Kidney epithelial cell (primary cell): ENCODE results near the gene LRRC47. TPM values are rescaled to one million over a fixed set of nuclear protein-coding genes. Genes with fewer than 3 reads are reported as not detected.

Source experiments
- DNase-seq: peaks from one replicate; pipeline ENCODE4 v3.0.0-alpha.2; 2010; ENCODE audit warnings: low read depth
- H3K27me3 ChIP-seq: 2 replicates; pipeline ENCODE4 v1.6.0; 2011; ENCODE audit warnings: low read length; ENCODE audit not compliant: control insufficient read depth, insufficient read depth
- H3K36me3 ChIP-seq: 2 replicates; pipeline ENCODE4 v1.5.1; 2011; ENCODE audit warnings: low read length; ENCODE audit not compliant: control insufficient read depth, insufficient read depth
- H3K4me3 ChIP-seq: 2 replicates; pipeline ENCODE4 v1.5.1; 2011; ENCODE audit warnings: low read depth, mild to moderate bottlenecking, control low read depth, low read length
- total RNA-seq: library from RNA; depleted of rRNA; stranded (reverse); fragments of >200 nt; gene quantifications from 2 replicates; pipeline ENCODE4 v1.2.3, GENCODE V29; 2015
- TF ChIP-seq, protein P1 (sequence below): IDR thresholded peaks from 2 replicates; pipeline ENCODE4 v1.5.1; 2011; ENCODE audit warnings: mild to moderate bottlenecking, moderate library complexity, low read length, control low read depth, inconsistent platforms; ENCODE audit not compliant: insufficient read depth, poor library complexity, severe bottlenecking

LRRC47 gene
- total RNA-seq, 1 donor from 2014 or later: 55.9 TPM

DNA sequence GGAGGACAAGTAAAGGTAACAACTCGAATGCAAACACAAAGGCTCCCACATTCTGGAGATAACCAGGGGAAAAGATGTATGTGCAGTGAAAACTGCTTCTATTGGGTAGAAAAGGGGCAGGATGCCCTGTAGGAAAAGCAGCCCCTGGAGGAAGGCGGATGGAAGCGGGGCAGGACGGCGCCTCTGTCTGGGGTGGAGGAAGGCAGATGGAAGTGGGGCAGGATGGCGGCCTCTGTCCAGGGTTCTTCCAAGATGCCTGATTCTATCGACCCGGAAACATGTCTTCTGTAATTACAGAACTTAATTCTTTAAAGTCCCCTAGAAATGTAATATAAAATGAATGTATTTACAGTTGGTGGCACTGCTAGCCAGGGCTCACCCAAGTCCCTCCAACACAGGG is 24.0 kb upstream of the LRRC47 start:
- Histone ChIP-seq H3K36me3 (peaks cover 2% of the 10 kb centered on the region), H3K27me3 (no peaks in the 10 kb centered on the region), H3K4me3 (no peak overlapping the region)
- TF ChIP-seq, protein P1, sequence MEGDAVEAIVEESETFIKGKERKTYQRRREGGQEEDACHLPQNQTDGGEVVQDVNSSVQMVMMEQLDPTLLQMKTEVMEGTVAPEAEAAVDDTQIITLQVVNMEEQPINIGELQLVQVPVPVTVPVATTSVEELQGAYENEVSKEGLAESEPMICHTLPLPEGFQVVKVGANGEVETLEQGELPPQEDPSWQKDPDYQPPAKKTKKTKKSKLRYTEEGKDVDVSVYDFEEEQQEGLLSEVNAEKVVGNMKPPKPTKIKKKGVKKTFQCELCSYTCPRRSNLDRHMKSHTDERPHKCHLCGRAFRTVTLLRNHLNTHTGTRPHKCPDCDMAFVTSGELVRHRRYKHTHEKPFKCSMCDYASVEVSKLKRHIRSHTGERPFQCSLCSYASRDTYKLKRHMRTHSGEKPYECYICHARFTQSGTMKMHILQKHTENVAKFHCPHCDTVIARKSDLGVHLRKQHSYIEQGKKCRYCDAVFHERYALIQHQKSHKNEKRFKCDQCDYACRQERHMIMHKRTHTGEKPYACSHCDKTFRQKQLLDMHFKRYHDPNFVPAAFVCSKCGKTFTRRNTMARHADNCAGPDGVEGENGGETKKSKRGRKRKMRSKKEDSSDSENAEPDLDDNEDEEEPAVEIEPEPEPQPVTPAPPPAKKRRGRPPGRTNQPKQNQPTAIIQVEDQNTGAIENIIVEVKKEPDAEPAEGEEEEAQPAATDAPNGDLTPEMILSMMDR: no peak
- no peak for DNase-seq

DNA sequence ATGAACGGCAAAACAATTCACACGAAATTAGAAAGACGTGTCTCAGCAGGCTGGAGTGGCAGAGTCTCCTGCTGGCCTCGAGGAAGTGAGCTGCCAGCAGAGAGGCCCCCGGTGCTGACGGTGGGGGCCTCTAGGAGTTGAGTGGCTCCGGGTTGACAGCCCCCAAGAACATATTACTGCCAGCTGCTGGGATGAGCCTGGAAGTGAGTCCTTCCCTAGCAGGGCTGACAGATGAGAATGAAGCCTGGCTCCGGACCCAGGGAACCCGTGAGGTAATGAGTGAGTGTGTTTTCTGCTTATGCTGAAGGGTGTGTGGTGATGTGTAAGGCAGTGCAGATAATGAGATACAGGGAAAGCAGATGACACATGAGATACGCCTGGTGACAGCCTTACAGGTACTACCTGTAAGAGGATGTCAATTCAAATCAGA is 23.5 kb upstream of the LRRC47 start:
- no peaks in the 10 kb centered on the region for H3K27me3 ChIP-seq
- H3K36me3 ChIP-seq: peaks cover 2% of the 10 kb centered on the region
- no peak for DNase-seq
- no peak overlapping the region for H3K4me3 ChIP-seq
- TF ChIP-seq, protein P1: no peak

DNA sequence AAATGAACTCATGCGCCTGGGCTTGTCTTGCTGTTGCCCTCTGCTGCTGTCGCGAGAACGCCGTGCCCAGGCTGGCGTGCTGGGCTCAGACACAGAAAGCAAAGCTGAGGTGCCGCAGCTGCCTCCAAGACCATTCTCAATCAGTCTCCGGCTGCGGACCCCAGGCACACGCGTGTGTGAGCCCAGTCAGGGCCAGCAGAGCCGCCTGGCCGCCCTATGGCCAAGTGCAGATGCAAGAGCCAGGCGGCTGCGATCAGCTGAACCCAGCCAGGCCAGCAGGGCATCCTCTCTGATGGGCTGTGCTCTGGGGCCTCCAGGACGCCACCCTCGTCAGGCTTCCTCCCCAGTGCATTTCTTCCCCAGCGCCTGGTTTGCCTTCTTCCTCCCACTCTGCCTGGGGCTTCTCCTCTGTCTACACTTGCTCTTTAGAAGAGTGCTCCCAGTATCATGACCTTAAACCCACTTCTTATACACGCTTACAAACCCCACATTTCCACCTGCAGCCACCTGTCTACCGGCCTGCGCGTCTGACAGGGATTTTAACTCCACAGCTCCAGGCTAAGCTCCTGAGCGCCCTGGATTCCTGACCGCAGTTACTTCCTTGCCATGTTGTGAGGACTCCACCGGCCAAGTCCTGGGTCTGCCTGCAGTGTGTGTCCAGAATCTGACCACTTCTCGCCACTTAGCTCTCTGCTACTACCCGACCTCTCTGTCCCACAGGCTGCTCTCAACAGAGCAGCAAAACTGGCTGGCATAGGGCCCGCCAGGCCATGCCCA is 21.7 kb upstream of the LRRC47 start:
- TF ChIP-seq, protein P1: no peak
- no peak overlapping the region for H3K4me3 ChIP-seq
- no peak for DNase-seq
- H3K36me3 ChIP-seq: peaks cover 2% of the 10 kb centered on the region
- H3K27me3 ChIP-seq: no peaks in the 10 kb centered on the region

DNA sequence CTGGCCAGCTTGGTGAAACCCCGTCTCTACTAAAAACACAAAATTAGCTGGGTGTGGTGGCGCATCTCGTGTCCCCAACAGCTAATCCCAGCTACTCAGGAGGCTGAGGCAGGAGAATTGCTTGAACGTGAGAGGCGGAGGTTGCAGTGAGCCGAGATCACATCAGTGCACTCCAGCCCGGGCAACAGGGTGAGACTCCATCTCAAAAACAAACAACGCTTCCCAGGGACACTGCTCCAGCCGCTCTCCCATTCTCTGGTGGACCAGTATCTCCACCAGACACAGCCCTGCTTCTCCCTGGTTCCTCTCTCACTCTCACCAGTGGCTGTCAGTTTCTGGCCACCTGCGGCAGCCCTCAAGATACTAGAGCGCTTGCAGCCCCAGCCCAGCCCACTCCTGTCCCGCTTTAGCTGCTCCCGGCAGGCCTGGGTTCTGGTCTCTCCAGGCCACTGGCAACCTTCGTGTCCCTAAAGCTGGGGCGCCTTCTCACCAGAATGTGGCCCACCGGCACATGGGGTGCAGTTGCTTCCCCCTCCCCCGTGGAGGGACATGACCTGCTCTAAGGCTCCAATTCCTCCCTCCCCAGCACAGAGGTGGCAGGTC is 20.9 kb upstream of the LRRC47 start:
- no peaks in the 10 kb centered on the region for H3K27me3 ChIP-seq
- peaks cover 2% of the 10 kb centered on the region for H3K36me3 ChIP-seq

DNA sequence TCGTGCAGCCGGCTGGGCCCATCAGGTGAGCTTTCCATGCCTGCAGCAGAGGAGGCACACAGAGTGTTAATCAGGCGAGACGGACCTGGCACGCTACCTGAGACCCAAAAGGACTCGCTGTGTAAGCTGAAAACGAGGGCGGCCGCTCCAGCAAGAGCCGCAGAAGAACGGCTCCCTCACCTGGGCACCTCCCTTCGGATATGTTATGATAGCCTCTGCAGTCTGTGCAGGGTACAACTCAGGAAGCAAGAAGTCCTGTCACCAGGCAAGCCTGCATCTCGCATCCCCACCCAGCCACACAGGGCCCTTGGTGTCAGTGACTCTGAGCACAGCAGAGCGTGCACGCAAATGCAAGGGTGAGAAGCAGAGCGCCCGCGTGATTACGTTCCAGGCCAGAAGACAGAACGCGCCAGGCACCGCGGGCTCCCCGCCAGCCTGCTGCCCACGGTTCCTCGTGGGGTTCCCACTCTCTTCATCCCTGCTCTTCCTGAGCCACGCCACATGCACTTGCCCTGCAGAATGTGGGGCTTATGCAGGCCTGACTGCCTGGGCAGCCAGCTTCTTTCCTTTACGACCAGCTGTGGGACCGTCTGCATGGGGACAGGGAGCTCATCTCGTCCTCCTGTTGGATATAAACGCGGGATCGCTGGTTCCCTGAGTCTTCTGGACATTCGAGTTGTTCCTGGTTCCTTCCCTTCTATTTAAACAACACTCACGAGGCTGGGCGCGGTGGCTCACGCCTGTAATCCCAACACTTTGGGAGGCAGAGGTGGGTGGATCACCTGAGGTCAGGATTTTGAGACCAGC is 20.2 kb upstream of the LRRC47 start:
- H3K36me3 ChIP-seq: peaks cover 2% of the 10 kb centered on the region
- DNase-seq: no peak
- TF ChIP-seq, protein P1: no peak
- H3K27me3 ChIP-seq: no peaks in the 10 kb centered on the region
- H3K4me3 ChIP-seq: no peak overlapping the region

More for the DNA sequence above, 20.9 kb upstream of the LRRC47 start:
- H3K4me3 ChIP-seq: no peak overlapping the region
- DNase-seq: no peak
- TF ChIP-seq, protein P1: no peak
